Measurements from ENCODE around the gene MLH3.

The MLH3 gene

GRCh38 chr14:74975059-74975810 lies 76.0 kb downstream of the MLH3 start:
- TF ChIP-seq CTCF (IDR thresholded peaks at IDR 0.05; ENCODE audit: insufficient read depth, low read length) (no peak), GABPA (IDR thresholded peaks at IDR 0.05; ENCODE audit: low read depth) (no peak), POLR2AphosphoS5 (IDR thresholded peaks at IDR 0.05; ENCODE audit: low read depth) (no peak), REST (IDR thresholded peaks at IDR 0.05; ENCODE audit: insufficient replicate concordance, low read depth) (no peak), SPI1 (IDR thresholded peaks at IDR 0.05; ENCODE audit: borderline replicate concordance, low read depth) (no peak)
- DNase-seq (ENCODE audit: low read depth in 1 of 2, low spot score in 1 of 2): no peak
- Histone ChIP-seq H3K27me3 (ENCODE audit: insufficient read depth, poor library complexity, severe bottlenecking) (no peaks in the 10 kb centered on the region), H3K4me3 (replicated peaks; ENCODE audit: insufficient read depth, low read length) (no peak overlapping the region), H3K27ac (replicated peaks) (no peak overlapping the region)

GRCh38 chr14:74974364-74975058 lies 76.8 kb downstream of the MLH3 start:
- TF ChIP-seq GABPA (IDR thresholded peaks at IDR 0.05; ENCODE audit: low read depth) (no peak), SPI1 (IDR thresholded peaks at IDR 0.05; ENCODE audit: borderline replicate concordance, low read depth) (no peak), REST (IDR thresholded peaks at IDR 0.05; ENCODE audit: insufficient replicate concordance, low read depth) (no peak)
- no peak overlapping the region for H3K27ac ChIP-seq (replicated peaks)
- no peak for DNase-seq (ENCODE audit: low read depth in 1 of 2, low spot score in 1 of 2)
- H3K4me3 ChIP-seq (replicated peaks; ENCODE audit: insufficient read depth, low read length): no peak overlapping the region
- no peaks in the 10 kb centered on the region for H3K27me3 ChIP-seq (ENCODE audit: insufficient read depth, poor library complexity, severe bottlenecking)

- no peak for DNase-seq (ENCODE audit: low read depth in 1 of 2, low spot score in 1 of 2)
- TF ChIP-seq GABPA (IDR thresholded peaks at IDR 0.05; ENCODE audit: low read depth): no peak
- no peak for TF ChIP-seq SPI1 (IDR thresholded peaks at IDR 0.05; ENCODE audit: borderline replicate concordance, low read depth)
- TF ChIP-seq POLR2AphosphoS5 (IDR thresholded peaks at IDR 0.05; ENCODE audit: low read depth): no peak
- TF ChIP-seq CTCF (IDR thresholded peaks at IDR 0.05; ENCODE audit: insufficient read depth, low read length): no peak
- no peak for TF ChIP-seq REST (IDR thresholded peaks at IDR 0.05; ENCODE audit: insufficient replicate concordance, low read depth)
- Histone ChIP-seq H3K27me3 (ENCODE audit: insufficient read depth, poor library complexity, severe bottlenecking) (no peaks in the 10 kb centered on the region), H3K27ac (replicated peaks) (no peak overlapping the region), H3K4me3 (replicated peaks; ENCODE audit: insufficient read depth, low read length) (no peak overlapping the region)
Measured at GRCh38 chr14:74973905-74974363, 77.3 kb downstream of the MLH3 start.
